Neural progenitor cell (in vitro differentiated cells): ENCODE results near the gene SURF2. TPM values are rescaled to one million over a fixed set of nuclear protein-coding genes. Genes with fewer than 3 reads are reported as not detected.

Source experiments
- DNase-seq: peaks from one replicate; pipeline ENCODE4 v3.0.0-alpha.2; 2016; ENCODE audit warnings: low spot score
- H2AFZ ChIP-seq: fragments of 200-600 bp; sonication (generic); replicated peaks from 2 replicates; pipeline ENCODE4 v1.6.1; 2016; ENCODE audit warnings: antibody characterized with exemption
- H3F3A ChIP-seq: fragments of 200-600 bp; sonication (generic); 2 replicates; pipeline ENCODE4 v1.6.1; 2016; ENCODE audit warnings: antibody characterized with exemption, low read depth
- H3K27ac ChIP-seq: fragments of 200-600 bp; sonication (generic); 2 replicates; pipeline ENCODE4 v1.5.1; 2016; ENCODE audit warnings: mild to moderate bottlenecking
- H3K27me3 ChIP-seq: fragments of 200-600 bp; sonication (generic); 2 replicates; pipeline ENCODE4 v1.6.1; 2016; ENCODE audit warnings: mild to moderate bottlenecking, moderate library complexity
- H3K36me3 ChIP-seq: fragments of 200-600 bp; sonication (generic); 2 replicates; pipeline ENCODE4 v1.5.1; 2016
- H3K4me1 ChIP-seq: fragments of 200-600 bp; sonication (generic); 2 replicates; pipeline ENCODE4 v1.6.1; 2016; ENCODE audit warnings: mixed run types
- H3K4me2 ChIP-seq: fragments of 200-600 bp; sonication (generic); 2 replicates; pipeline ENCODE4 v1.6.1; 2016
- H3K4me3 ChIP-seq: fragments of 200-600 bp; sonication (generic); 2 replicates; pipeline ENCODE4 v1.5.1; 2016
- H3K79me2 ChIP-seq: fragments of 200-600 bp; sonication (generic); 2 replicates; pipeline ENCODE4 v1.6.1; 2016; ENCODE audit warnings: low read depth
- H3K9ac ChIP-seq: fragments of 200-600 bp; sonication (generic); 2 replicates; pipeline ENCODE4 v1.6.1; 2016
- H3K9me3 ChIP-seq: fragments of 200-600 bp; sonication (generic); 2 replicates; pipeline ENCODE4 v1.5.1; 2016; ENCODE audit warnings: low read depth
- H4K20me1 ChIP-seq: fragments of 200-600 bp; sonication (generic); 2 replicates; pipeline ENCODE4 v1.6.1; 2016; ENCODE audit warnings: low read depth
- H3K27ac Mint-ChIP-seq: 3 replicates; pipeline ENCODE4 v1.8.0; 2021; ENCODE audit warnings: mixed read lengths
- H3K27me3 Mint-ChIP-seq: 2 replicates; pipeline ENCODE4 v1.8.0; 2022; ENCODE audit warnings: low read depth, mild to moderate bottlenecking, inconsistent platforms, moderate library complexity, mixed read lengths; ENCODE audit not compliant: insufficient read depth
- H3K36me3 Mint-ChIP-seq: 3 replicates; pipeline ENCODE4 v1.8.0; 2021; ENCODE audit warnings: mixed read lengths
- H3K4me1 Mint-ChIP-seq: 3 replicates; pipeline ENCODE4 v1.8.0; 2021; ENCODE audit warnings: mixed read lengths
- H3K4me3 Mint-ChIP-seq: 3 replicates; pipeline ENCODE4 v1.8.0; 2021; ENCODE audit warnings: mild to moderate bottlenecking, moderate library complexity, mixed read lengths
- H3K9me3 Mint-ChIP-seq: 3 replicates; pipeline ENCODE4 v1.8.0; 2020; ENCODE audit warnings: mixed read lengths
- CTCF ChIP-seq: fragments of 200-600 bp; sonication (generic); IDR thresholded peaks from 2 replicates; pipeline ENCODE4 v1.5.1; 2017; ENCODE audit warnings: antibody characterized with exemption, mild to moderate bottlenecking
- EZH2 ChIP-seq: fragments of 200-600 bp; sonication (generic); IDR thresholded peaks from 2 replicates; pipeline ENCODE4 v1.6.1; 2017; ENCODE audit warnings: antibody characterized with exemption, mild to moderate bottlenecking, moderate library complexity
- EZH2phosphoT487 ChIP-seq: fragments of 200-600 bp; sonication (generic); IDR thresholded peaks from 2 replicates; pipeline ENCODE4 v1.6.1; 2017; ENCODE audit warnings: antibody characterized with exemption
- total RNA-seq: library from RNA; depleted of rRNA; stranded (reverse); fragments of >200 nt; gene quantifications from 2 replicates; pipeline ENCODE4 v1.2.3, GENCODE V29; 2015; ENCODE audit warnings: low replicate concordance

SURF2 gene
- total RNA-seq, 1 donor from 2014 or later: 16.0 TPM

- peaks cover 10% of the 10 kb centered on the region for H3K4me1 ChIP-seq
- H2AFZ ChIP-seq: no peak overlapping the region
- H3K4me3 ChIP-seq: no peak overlapping the region
- peak overlapping the region; percentile 18 for H3K4me3 Mint-ChIP-seq
- H3K36me3 ChIP-seq: no peaks in the 10 kb centered on the region
- peaks cover 4% of the 10 kb centered on the region for H3K9me3 Mint-ChIP-seq
- no peak overlapping the region for H3K4me2 ChIP-seq
- DNase-seq: no peak
- no peak overlapping the region for H3K27ac ChIP-seq
- TF ChIP-seq CTCF (no peak), EZH2 (no peak), EZH2phosphoT487 (no peak)
- H3K36me3 Mint-ChIP-seq: peaks cover 33% of the 10 kb centered on the region
- no peaks in the 10 kb centered on the region for H3K27me3 ChIP-seq
- H3K9me3 ChIP-seq: no peaks in the 10 kb centered on the region
- peaks cover 12% of the 10 kb centered on the region for H3K4me1 Mint-ChIP-seq
- H3K9ac ChIP-seq: no peak overlapping the region
- H3K27me3 Mint-ChIP-seq: peaks cover 15% of the 10 kb centered on the region
- peaks cover 17% of the 10 kb centered on the region for H3F3A ChIP-seq
- H3K79me2 ChIP-seq: peaks cover 21% of the 10 kb centered on the region
- peaks cover 26% of the 10 kb centered on the region for H4K20me1 ChIP-seq
- H3K27ac Mint-ChIP-seq: no peak overlapping the region
Measured at GRCh38 chr9:133331641-133332380, 24.5 kb upstream of the SURF2 start.

GRCh38 chr9:133332381-133332730 is 24.0 kb upstream of the SURF2 start:
- no peak overlapping the region for H3K27ac Mint-ChIP-seq
- TF ChIP-seq CTCF: no peak
- no peak for TF ChIP-seq EZH2
- TF ChIP-seq EZH2phosphoT487: no peak
- peak overlapping the region; percentile 18 for H3K4me3 Mint-ChIP-seq
- Histone ChIP-seq H3F3A (peaks cover 20% of the 10 kb centered on the region), H3K9ac (no peak overlapping the region), H3K4me1 (peaks cover 10% of the 10 kb centered on the region), H3K4me3 (no peak overlapping the region), H3K27ac (no peak overlapping the region), H3K36me3 (no peaks in the 10 kb centered on the region), H3K9me3 (no peaks in the 10 kb centered on the region), H2AFZ (no peak overlapping the region), H3K27me3 (no peaks in the 10 kb centered on the region), H4K20me1 (peaks cover 26% of the 10 kb centered on the region), H3K4me2 (no peak overlapping the region), H3K79me2 (peaks cover 21% of the 10 kb centered on the region)
- peaks cover 12% of the 10 kb centered on the region for H3K4me1 Mint-ChIP-seq
- H3K9me3 Mint-ChIP-seq: peaks cover 4% of the 10 kb centered on the region
- peaks cover 33% of the 10 kb centered on the region for H3K36me3 Mint-ChIP-seq
- no peak for DNase-seq
- H3K27me3 Mint-ChIP-seq: peaks cover 15% of the 10 kb centered on the region

- Mint-ChIP-seq H3K36me3 (peaks cover 30% of the 10 kb centered on the region), H3K9me3 (peaks cover 4% of the 10 kb centered on the region), H3K4me1 (peaks cover 12% of the 10 kb centered on the region), H3K27me3 (peaks cover 12% of the 10 kb centered on the region), H3K4me3 (no peak overlapping the region), H3K27ac (no peak overlapping the region)
- Histone ChIP-seq H3K36me3 (no peaks in the 10 kb centered on the region), H2AFZ (no peak overlapping the region), H3K4me2 (no peak overlapping the region), H3K79me2 (peaks cover 21% of the 10 kb centered on the region), H3K9ac (no peak overlapping the region), H4K20me1 (peaks cover 26% of the 10 kb centered on the region), H3F3A (peaks cover 25% of the 10 kb centered on the region), H3K27ac (no peak overlapping the region), H3K4me1 (peaks cover 10% of the 10 kb centered on the region), H3K4me3 (no peak overlapping the region), H3K27me3 (no peaks in the 10 kb centered on the region), H3K9me3 (no peaks in the 10 kb centered on the region)
- no peak for TF ChIP-seq EZH2
- no peak for TF ChIP-seq EZH2phosphoT487
- TF ChIP-seq CTCF: no peak
- no peak for DNase-seq
Measured at GRCh38 chr9:133333011-133333410, 23.3 kb upstream of the SURF2 start.
